ENCODE data around the gene COL4A2. TPM values are rescaled to one million over a fixed set of nuclear protein-coding genes. Genes with fewer than 3 reads are reported as not detected.

The COL4A2 gene
- total RNA-seq, 1 donor from 2014 or later, result 1,736 TPM

GRCh38 chr13:110440946-110441731 is 134.1 kb downstream of the COL4A2 start:
- DNase-seq (ENCODE audit: low read depth), result no peak
- Histone ChIP-seq H3K36me3 (ENCODE audit: control insufficient read depth, insufficient read depth, low read length) (peaks cover 6% of the 10 kb centered on the region), H3K4me3 (ENCODE audit: low read depth, low read length) (no peak overlapping the region), H3K27me3 (ENCODE audit: control insufficient read depth, insufficient read depth, low read length) (no peaks in the 10 kb centered on the region)
- no peak for TF ChIP-seq CTCF (IDR thresholded peaks at IDR 0.05; ENCODE audit: insufficient read depth, low read length, poor library complexity, severe bottlenecking)

GRCh38 chr13:110442930-110443621 is 136.0 kb downstream of the COL4A2 start:
- no peak for TF ChIP-seq CTCF (IDR thresholded peaks at IDR 0.05; ENCODE audit: insufficient read depth, low read length, poor library complexity, severe bottlenecking)
- H3K36me3 ChIP-seq (ENCODE audit: control insufficient read depth, insufficient read depth, low read length), result peaks cover 7% of the 10 kb centered on the region
- H3K27me3 ChIP-seq (ENCODE audit: control insufficient read depth, insufficient read depth, low read length), result no peaks in the 10 kb centered on the region
- no peak for DNase-seq (ENCODE audit: low read depth)
- no peak overlapping the region for H3K4me3 ChIP-seq (ENCODE audit: low read depth, low read length)

GRCh38 chr13:110443622-110444225 is 136.6 kb downstream of the COL4A2 start:
- TF ChIP-seq CTCF (IDR thresholded peaks at IDR 0.05; ENCODE audit: insufficient read depth, low read length, poor library complexity, severe bottlenecking), result no peak
- no peak for DNase-seq (ENCODE audit: low read depth)
- Histone ChIP-seq H3K36me3 (ENCODE audit: control insufficient read depth, insufficient read depth, low read length) (peaks cover 7% of the 10 kb centered on the region), H3K27me3 (ENCODE audit: control insufficient read depth, insufficient read depth, low read length) (no peaks in the 10 kb centered on the region), H3K4me3 (ENCODE audit: low read depth, low read length) (no peak overlapping the region)

- Histone ChIP-seq H3K36me3 (ENCODE audit: control insufficient read depth, insufficient read depth, low read length) (peaks cover 7% of the 10 kb centered on the region), H3K27me3 (ENCODE audit: control insufficient read depth, insufficient read depth, low read length) (no peaks in the 10 kb centered on the region), H3K4me3 (ENCODE audit: low read depth, low read length) (no peak overlapping the region)
- TF ChIP-seq CTCF (IDR thresholded peaks at IDR 0.05; ENCODE audit: insufficient read depth, low read length, poor library complexity, severe bottlenecking), result no peak
- DNase-seq (ENCODE audit: low read depth), result no peak
These were observed 137.2 kb downstream of the COL4A2 start for GRCh38 chr13:110444226-110444653.

GRCh38 chr13:110445183-110445582 is 138.1 kb downstream of the COL4A2 start:
- H3K27me3 ChIP-seq (ENCODE audit: control insufficient read depth, insufficient read depth, low read length), result no peaks in the 10 kb centered on the region
- no peak for TF ChIP-seq CTCF (IDR thresholded peaks at IDR 0.05; ENCODE audit: insufficient read depth, low read length, poor library complexity, severe bottlenecking)
- DNase-seq (ENCODE audit: low read depth), result no peak
- H3K4me3 ChIP-seq (ENCODE audit: low read depth, low read length), result no peak overlapping the region
- peaks cover 6% of the 10 kb centered on the region for H3K36me3 ChIP-seq (ENCODE audit: control insufficient read depth, insufficient read depth, low read length)
